RKO (cell line): ENCODE measurements around the gene DTX4.

Source experiments
- DNase-seq: peaks from one replicate; pipeline ENCODE4 v3.0.0-alpha.2; 2016; ENCODE audit warnings: low spot score

The DTX4 gene

GRCh38 chr11:59173080-59173963 lies 1.4 kb downstream of the DTX4 start:
- DNase-seq = no peak

GRCh38 chr11:59173964-59174663 lies 2.2 kb downstream of the DTX4 start:
- DNase-seq = peak; percentile 15

GRCh38 chr11:59174664-59175033 lies 2.7 kb downstream of the DTX4 start:
- peak; percentile 30 for DNase-seq

DNA sequence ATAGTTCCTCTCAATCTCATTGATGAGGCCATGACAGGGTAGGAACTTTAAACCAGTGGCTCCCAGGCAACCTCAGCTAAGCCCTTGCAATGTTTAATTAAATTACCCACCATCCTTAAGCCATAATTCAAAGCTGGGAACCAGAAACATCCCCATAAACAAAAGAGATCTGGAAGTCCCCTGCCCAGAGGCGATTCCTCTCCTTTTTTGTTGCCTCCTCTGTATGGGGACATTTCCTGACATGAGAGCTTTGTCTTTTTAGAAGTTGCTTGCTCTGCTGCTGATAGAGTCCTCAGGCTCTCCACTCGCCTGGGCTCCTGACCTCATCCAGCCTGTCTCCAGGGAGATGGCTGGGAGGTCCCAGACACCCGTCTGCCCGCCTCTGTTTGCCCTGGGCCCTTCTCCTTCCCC lies 3.2 kb downstream of the DTX4 start:
- DNase-seq = no peak

GRCh38 chr11:59176330-59176729 lies 4.4 kb downstream of the DTX4 start:
- no peak for DNase-seq

DNA sequence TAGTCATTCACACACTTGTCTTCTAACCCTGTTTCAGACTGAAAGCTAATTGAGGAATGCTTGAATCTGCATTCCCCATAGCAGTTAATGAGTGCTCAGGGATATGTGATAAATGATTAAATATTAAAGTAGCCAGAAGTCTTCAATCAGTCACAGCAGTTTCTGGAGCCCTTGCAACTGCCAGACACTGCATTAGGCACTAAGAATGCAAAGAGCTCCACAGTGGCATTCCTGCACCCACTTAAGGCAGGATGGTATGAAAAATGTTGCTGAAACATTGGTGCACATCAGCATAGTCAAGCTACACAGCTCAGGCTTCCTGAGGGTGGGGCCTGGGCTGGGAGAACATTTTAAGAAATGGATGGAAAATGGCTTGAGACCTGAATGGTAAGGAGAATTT lies 6.5 kb downstream of the DTX4 start:
- no peak for DNase-seq

GRCh38 chr11:59179121-59179520 lies 7.2 kb downstream of the DTX4 start:
- DNase-seq = no peak

- DNase-seq = no peak
These were observed 8.3 kb downstream of the DTX4 start for GRCh38 chr11:59180168-59180776.

- no peak for DNase-seq
These were observed 9.0 kb downstream of the DTX4 start for GRCh38 chr11:59180907-59181306.

- DNase-seq = no peak
These were observed 10.0 kb downstream of the DTX4 start for GRCh38 chr11:59181746-59182456.

DNA sequence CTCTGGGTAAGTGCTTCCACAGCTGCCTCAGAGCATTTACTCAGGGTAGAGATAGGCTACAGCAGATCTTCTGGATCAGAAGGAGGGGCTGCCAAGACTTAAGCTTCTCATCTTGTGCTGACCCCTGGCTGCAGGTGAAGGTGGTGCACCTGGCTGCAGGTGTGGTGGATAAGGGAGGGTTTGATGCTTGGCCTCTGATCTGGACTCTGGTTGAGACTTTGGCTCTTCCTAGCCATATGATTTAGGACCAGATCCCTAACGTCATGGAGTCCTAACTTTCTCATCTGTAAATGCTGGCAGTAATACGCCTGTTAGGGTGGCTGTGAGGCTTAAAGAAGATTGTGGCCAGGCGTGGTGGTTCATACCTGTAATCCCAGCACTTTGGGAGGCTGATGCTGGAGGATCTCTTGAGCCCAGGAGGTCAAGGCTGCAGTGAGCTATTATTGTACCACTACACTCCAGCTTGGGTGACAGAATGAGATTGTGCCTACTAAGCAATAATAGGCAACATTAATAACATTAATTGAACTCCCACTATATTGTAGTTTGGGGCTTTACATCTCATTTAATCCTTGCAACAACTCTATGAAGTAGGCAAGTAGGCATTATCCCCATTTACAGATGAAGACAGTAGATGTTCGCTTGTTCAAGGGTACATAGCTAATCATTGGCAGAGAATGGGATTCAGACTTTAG lies 10.7 kb downstream of the DTX4 start:
- no peak for DNase-seq

GRCh38 chr11:59183771-59184170 lies 11.8 kb downstream of the DTX4 start:
- no peak for DNase-seq

GRCh38 chr11:59184691-59185339 lies 12.9 kb downstream of the DTX4 start:
- DNase-seq = no peak

DNA sequence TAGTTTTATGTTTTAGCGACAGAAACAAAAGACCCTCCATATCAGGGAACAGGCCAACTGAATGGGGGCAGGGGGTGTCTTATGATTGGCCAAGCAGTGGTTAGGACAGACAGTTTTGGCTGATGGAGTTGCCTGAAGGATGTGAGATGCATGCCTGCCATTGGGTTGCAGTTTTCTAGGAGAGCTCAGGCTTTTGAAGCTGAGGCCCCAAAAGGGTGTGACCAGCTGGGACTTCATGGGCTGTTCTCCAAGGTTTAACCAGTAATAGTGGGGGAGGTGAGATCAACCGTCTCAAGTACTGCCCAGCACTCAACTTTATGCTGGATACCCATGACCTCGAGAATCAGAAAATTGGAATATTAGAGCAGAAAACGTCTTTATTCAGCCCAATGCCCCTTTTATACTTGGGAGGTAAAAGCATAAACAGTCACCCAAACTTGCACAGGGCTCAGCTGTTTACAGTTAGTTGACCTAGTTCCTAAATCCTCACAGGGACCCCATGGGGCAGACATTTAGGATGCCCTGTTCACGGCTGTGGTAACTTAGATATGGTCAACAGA lies 13.5 kb downstream of the DTX4 start:
- DNase-seq = no peak

DNA sequence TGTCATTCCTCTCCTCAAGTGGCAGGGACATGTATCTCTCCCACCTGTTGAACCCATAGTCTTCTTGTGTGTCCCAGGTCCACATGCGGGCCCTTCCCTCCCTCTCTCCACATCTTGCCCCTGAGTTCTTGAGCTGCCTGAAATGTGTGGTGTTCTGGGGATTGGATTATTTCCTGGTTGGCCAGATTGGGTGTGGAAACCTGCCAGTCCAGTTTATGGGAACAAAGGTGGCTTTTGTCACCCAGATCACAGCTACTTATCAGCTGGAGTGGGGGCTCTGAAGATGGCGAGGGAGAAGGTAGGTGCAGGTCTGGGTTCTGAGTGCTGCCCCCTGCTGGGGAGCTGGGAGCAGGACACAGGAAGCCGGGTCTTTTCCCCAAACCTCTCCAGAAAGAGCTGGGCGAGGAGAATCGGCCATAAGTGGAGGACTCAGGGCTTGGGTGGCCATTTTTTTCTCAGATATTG lies 14.2 kb downstream of the DTX4 start:
- DNase-seq = no peak

DNA sequence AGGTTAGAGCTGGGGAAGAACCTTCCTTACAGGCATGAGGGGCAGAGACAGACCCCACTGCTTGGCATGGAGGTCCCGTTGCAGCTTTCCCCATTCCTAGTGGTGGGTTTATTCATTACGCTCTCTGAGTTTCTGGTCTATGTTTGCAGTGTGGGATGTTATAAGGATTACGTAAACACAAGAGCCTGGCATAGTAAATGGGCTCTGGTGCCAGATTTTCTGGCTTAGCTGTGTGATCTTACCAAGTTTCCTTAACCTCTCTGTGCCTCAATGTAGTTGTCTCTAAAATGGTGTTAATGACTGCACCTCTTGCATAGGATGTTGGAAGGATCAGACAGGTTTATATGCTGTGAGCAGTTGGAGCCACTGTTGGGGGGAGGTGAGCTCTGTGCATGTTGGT lies 15.1 kb downstream of the DTX4 start:
- DNase-seq = no peak

DNA sequence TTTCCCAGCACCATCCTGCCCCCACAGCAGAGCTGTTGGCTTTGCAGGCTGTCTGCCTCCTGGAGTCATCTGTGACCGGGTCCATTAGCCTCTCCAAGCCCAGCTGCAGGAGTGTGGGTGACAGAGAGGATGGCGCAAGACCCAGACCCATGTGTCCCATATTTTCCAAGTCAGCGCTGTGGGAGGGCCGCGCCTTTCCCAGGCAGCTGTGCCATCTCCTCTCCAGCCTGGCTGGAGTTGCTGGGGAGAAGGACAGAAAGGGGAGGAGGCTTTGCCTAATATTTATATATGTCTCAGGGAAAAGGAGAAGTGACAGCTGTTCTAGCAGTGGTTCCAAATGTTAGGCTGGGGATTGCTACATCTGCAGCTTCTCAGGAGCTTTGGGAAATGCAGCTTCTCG lies 15.7 kb downstream of the DTX4 start:
- DNase-seq = no peak

GRCh38 chr11:59188954-59189353 lies 17.0 kb downstream of the DTX4 start:
- DNase-seq = no peak

- DNase-seq = no peak
These were observed 18.1 kb downstream of the DTX4 start for GRCh38 chr11:59189986-59190385.

DNA sequence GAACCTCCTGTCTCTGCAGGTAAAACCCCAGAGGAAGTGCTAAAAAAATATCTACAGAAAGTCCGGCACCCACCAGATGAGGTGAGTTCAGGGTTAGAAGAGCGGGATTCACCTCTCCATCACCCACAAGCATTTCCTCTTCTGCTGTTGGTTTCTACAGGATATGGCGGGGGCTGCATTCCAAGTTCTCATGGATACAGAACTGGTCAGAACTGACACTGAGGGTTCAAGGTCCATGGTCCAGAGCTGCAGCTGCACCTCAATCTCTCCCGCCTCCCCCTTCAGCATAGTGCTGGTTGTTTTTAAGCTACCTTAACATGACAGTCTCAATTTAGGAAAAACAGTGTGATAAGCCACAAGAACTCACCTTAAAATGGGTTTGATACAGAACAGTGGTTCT lies 19.2 kb downstream of the DTX4 start:
- DNase-seq = no peak

DNA sequence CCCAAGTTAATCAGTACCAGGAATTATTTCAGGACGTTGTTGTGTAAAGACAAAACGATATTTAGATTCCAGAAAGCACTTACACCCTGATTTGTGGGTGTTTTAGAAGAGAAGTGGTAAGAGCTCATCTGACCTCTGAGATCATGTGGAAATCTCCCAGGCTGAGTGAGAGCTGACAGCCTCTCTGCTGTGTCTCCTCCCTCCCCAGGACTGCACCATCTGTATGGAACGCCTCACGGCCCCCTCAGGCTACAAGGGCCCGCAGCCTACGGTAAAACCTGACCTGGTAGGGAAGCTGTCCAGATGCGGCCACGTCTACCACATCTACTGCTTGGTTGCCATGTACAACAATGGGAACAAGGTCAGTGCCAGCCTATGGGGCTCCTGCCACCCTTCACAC lies 20.0 kb downstream of the DTX4 start:
- no peak for DNase-seq
